22Rv1 (cell line): Measurements from ENCODE around the gene AATK.
A peak's percentile ranks its signal among the peaks of the same experiment; 100 is the strongest.

Experiments used
- H3K27ac ChIP-seq: fragments of 450-650 bp; 2 replicates; pipeline ENCODE4 v1.5.1; 2017
- CTCF ChIP-seq: fragments of 450-650 bp; IDR thresholded peaks from 2 replicates; pipeline ENCODE4 v1.5.1; 2017; ENCODE audit warnings: mild to moderate bottlenecking
- ZFX ChIP-seq: fragments of 450-650 bp; IDR thresholded peaks from 2 replicates; pipeline ENCODE4 v1.6.1; 2017; ENCODE audit warnings: antibody characterized with exemption, borderline replicate concordance

AATK gene

GRCh38 chr17:81200695-81201580 lies 34.9 kb upstream of the AATK start:
- no peak overlapping the region for H3K27ac ChIP-seq
- TF ChIP-seq CTCF: peak; percentile 66
- no peak for TF ChIP-seq ZFX

GRCh38 chr17:81200201-81200600 lies 34.2 kb upstream of the AATK start:
- no peak overlapping the region for H3K27ac ChIP-seq

GRCh38 chr17:81199482-81199830 lies 33.4 kb upstream of the AATK start:
- no peak overlapping the region for H3K27ac ChIP-seq

More at GRCh38 chr17:81200201-81200600, 34.2 kb upstream of the AATK start:
- no peak for TF ChIP-seq ZFX
- no peak for TF ChIP-seq CTCF

GRCh38 chr17:81198826-81199481 lies 32.9 kb upstream of the AATK start:
- TF ChIP-seq CTCF: no peak
- no peak for TF ChIP-seq ZFX
- H3K27ac ChIP-seq: no peak overlapping the region

More at GRCh38 chr17:81199482-81199830, 33.4 kb upstream of the AATK start:
- TF ChIP-seq ZFX (no peak), CTCF (no peak)

- TF ChIP-seq CTCF (no peak), ZFX (no peak)
- H3K27ac ChIP-seq: no peak overlapping the region
Measured at GRCh38 chr17:81197831-81198490, 31.9 kb upstream of the AATK start.

GRCh38 chr17:81197409-81197795 lies 31.4 kb upstream of the AATK start:
- H3K27ac ChIP-seq: no peak overlapping the region
- TF ChIP-seq CTCF (no peak), ZFX (no peak)
